ENCODE measurements around the gene FAM20C.

The FAM20C gene

DNA sequence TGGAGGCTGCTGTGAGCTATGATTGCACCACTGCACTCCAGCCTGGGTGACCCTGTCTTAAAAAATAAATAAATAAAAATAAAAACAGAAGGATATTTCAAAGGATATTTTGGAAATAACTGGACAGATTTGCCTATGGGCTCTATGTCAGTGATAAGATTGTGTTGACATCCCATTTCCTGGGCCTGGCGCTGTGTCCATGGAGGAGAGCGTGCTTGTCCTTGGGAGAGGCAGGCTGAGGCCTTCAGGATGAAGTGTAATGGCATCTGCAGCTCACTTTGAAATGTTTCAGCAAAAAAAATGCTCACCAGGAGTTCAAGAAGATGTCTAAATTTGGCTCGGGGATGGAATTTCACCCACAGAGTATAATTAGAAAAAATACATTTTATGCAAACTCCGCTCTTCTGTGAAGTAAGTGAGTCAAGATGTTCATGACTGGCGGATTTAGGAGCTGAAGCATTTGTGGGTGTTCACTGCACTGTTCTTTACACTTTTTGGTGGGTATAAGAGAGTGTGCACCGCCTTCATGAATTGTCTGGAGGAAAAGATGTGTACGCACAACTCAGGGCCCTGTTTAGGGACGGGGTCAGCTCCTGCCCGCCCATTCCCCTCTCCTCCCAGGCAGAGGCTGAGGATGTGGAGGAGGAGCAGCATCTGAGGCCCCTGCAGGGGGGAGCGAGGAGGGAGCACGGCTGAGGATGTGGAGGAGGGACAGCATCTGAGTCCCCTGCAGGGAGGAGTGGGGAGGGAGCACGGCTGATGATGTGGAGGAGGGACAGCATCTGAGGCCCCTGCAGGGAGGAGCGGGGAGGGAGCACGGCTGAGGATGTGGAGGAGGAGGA, 79.1 kb downstream of the FAM20C start:
- DNase-seq (ENCODE audit: low read depth in 2 of 2), result no peak

DNA sequence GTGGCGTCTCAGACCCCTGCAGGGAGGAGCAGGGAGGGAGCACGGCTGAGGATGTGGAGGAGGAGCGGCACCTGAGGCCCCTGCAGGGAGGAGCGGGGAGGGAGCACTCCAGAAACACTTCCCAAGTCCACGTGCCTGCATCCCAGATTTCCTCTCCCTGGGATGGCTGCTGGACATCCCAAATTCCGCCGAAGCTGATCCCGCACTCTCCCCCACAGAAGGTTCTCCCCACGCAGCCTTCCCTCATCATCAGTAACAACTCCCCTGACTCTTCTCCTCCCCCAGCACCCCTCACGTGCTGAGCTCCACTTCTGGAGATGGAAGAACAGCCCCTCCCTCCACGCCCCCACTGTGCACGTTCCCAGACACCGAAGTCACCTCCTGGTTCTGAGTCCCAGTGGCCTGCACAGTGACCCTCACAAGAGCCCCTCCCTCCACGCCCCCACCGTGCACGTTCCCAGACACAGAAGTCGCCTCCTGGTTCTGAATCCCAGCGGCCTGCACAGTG, 79.8 kb downstream of the FAM20C start:
- no peak for DNase-seq (ENCODE audit: low read depth in 2 of 2)

DNA sequence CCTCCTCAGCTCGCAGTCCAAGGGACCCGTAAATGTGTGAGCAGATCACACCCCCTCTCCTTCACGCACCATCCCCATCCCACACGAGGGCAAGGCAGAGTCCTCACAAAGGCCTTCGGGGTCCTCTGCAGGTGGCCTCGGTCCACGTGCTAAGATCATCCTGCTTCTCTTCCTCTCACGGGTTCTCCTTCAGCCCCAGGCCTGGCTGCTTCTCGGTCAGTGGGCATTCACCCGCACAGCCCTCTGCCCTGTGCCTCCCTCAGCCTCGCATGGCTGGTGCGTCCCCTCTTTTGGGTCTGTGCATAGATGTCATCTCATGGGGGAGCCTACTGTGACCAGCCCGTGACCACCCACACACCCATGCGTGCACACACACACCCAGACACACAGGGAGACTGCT, 80.3 kb downstream of the FAM20C start:
- DNase-seq (ENCODE audit: low read depth in 2 of 2), result no peak

DNA sequence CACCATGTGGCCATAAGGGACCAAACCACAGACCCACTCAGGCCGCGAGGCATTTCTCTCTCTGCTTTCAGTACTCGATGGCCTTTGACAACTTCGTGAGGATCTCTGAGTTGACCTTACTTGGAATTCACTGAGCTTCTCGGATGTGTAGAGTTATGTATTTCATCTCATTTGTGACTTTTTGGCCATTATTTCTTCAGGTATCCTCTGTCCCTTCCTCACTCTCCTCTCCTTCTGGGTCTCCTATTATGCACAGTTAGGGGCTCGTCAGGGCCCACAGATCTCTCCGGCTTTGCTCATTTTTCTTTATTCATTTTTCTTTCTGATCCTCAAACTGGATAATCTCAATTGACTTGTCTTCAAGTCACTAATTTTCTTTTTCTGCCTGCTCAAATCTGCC, 81.0 kb downstream of the FAM20C start:
- DNase-seq (ENCODE audit: low read depth in 2 of 2), result no peak

DNA sequence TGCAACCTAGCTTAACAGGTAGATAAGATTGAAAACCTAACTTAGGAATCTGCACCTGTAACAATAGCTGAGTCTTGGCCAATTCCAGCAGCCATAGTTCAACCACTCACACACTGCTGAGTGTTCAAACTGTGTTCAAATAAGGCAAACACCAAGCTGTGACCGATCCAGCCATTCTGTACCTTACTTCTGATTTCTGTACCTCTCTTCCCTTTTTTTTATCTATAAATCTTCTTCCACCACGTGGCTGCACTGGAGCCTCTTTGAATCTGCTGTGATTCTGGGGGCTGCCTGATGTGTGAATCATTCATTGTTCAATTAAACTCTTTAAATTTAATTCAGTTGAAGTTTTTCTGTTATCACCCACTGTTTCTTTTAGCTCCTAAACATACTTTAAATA, 81.9 kb downstream of the FAM20C start:
- no peak for DNase-seq (ENCODE audit: low read depth in 2 of 2)

DNA sequence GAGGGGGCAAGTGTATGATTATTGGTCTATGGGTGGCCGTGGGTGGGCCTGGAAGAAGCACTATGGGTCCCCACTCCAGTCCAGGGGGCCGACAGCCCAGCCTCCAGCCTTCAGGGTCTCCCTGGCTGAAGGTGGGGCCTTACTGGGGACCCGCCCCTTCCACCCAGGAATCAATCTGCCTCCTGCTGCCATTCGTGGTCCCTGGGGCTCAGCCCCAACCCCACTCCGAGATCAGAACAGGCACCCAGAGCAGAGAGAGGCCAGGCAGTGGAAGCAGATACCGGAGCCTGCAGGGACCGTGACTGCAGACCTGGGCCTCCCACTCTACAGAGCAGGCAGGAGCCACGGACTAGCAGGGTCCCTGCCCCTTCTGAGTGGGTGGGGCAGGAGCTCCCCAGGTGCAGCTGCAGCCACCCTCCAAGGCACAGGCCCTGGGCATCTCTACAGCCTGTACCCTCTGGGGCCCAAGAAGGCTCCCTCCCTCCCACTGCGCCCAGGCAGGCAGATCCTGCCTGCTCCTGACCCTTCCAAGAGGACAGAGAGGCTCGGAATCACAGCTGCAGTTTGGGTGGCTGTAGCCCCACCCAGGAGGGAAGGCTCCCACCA, 84.0 kb downstream of the FAM20C start:
- DNase-seq (ENCODE audit: low read depth in 2 of 2), result no peak

DNA sequence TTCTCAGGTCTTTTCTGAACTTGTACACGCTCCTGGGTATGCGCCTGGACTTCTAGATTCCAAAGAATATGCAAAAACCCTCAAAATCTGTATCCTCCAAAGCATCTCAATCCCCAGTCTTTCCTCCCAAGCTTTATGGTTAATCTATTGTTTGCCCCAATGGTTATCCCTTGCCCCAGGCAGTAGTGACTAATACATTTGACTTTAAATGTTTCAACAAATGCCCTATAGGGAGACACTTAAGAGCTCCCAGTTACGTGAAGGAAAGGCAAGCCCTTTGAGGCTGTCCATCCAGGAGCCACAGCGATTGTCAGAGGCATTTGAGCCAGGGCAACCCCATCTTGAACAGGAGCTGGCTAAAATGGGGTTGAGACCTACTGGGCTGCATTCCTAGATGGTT, 84.9 kb downstream of the FAM20C start:
- no peak for DNase-seq (ENCODE audit: low read depth in 2 of 2)

DNA sequence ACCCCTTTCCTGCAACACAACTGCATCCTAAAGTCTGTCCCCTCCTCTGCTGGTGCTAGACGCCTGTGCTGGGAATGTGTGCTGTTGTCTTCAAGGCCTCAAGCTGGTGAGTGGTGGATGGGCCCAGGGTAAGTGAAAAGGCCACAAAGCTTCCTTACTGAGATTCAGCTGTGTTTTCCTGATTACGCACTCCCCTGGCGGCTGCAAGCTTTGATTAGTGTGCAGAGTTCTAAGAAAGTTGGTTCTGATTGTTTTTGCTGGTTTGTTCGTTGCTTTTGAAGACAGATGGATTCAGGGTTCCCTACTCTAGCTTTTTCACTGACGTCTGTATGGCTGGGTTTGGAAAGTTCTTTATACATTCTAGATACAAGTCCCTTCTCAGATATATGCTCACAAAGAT, 85.7 kb downstream of the FAM20C start:
- DNase-seq (ENCODE audit: low read depth in 2 of 2), result no peak

DNA sequence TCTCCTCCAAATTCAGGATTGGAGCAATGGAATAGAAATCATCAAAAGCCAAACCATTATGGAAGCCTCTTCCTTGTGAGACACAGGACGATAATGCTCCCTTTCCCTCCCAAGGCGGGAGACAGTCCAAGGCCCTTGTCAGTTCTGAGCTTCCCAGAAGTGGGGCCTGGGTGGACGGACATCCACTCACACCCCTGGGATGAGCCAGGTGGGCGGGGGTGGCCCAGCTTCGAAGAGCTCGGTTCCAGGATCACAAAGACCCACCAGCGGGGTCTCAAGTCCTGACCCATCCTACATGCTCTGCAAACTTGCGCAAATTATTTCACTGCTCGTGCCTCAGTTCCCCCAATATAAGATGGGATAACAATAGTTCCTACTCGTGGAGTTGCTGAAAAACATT, 87.5 kb downstream of the FAM20C start:
- DNase-seq (ENCODE audit: low read depth in 2 of 2), result no peak

DNA sequence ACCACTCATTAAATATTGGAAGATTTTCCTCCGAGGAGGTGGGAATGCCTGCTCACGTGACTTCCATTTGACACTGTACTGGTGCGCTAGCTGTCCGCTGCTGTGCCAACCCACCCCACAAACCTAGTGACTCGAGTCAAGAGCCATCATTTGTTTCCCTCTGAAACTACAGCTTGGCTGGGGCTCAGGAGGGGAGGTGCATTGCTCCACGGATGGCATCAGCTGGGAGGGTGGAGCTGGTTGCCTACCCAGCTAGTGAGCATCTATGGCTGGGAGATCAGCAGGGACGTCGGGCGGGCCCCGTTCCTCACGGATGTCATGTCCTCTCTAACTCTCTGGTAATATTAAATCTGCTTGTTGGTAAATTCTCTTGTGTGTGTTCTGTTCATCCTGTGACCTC, 88.1 kb downstream of the FAM20C start:
- no peak for DNase-seq (ENCODE audit: low read depth in 2 of 2)

DNA sequence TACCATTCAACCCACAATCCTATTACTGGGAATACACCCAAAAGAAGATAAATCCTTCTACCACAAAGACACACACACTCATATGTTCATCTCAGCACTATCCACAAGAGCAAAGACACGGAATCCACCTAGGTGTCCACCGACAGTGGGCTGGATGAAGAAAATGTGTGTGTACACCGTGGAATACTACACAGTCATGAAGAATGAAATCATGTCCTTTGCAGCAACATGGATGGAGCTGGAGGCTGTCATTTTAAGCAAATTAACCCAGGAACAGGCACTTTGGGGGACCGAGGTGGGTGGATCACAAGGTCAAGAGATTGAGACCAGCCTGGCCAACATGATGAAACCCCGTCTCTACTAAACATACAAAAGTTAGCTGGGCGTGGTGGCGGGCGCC, 89.3 kb downstream of the FAM20C start:
- no peak for DNase-seq (ENCODE audit: low read depth in 2 of 2)

DNA sequence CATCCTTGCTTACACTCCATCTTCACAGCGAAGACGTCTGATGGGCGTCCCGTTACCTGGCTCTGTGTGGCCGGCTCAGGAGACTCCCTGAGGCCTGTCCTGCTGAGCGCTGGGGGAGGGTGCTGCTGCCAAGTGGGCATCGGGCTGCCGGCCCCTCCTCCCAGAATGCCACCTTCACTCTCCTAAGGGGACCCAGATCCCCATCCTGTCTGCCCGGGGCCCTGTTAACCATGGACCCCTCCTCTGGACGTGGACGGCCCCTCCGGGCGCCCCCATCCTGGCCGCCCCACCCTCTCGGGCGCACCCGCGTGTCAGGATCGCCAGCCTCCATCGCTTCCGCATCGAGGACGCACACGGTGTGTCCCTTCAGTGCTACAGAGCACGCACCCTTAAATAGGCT, 90.2 kb downstream of the FAM20C start:
- DNase-seq (ENCODE audit: low read depth in 2 of 2), result no peak

DNA sequence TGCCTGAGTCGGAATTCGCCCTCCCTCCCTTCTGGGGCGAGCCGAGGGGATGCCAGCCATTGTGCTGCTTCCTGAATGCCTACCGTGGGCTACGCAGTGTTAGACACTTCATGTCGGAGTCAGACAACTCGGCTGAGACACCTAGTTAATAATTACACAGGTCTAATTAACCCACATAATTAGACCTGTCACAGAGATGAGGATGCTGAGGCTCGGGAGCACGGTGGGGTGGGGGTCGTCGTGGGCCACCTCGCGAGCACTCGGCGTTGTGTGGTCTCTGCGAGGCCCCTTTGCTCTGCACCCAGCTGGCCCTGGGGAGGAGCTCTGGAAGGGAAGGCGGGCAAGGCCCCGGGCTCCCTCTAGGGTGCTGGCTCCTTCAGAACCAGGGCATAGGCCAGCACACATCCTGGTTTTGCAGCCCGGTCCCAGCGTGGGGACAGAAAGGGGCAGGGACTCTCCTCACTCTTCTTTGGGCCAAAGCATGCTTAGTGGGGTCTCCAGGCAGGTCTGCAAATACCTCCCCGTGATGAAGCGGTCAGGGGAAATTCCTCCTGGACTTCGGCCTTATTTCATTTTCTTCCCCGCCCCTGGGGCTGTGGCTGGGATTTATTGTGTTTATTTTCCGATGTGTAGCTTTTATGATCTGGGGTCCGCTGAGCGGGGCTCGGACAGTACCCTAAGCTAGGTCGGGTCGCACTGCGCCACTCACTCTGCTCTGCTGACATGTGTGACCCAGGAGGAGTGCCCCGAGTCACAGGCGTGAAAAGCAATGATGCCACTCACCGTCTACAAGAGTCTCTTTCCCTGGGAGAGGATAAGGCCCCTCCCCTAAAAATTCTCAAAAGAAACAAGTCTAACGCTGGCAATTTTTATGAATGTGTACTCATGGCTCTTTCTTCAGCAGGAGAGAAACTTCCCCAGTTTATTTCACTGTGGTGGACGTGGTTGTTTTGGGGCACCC, 92.7 kb downstream of the FAM20C start:
- no peak for DNase-seq (ENCODE audit: low read depth in 2 of 2)

DNA sequence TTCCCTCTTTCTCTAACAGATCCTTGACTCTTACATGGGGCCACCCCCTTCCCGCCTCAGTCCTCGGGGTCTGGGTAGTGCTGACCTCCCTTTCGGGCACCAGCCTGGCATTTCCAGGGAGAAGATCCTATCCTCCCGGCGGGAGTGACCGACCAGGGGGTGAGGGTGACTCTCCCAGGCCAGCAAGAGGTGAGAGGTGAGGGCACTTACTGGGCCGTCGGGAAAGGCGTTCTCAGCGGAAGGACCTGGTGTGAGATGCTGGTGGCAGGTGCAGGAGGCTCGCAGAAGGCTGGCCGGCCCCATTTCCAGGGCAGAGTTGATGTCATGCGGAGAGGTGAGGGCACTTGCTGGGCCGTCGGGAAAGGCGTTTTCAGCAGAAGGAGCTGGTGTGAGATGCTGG, 93.4 kb downstream of the FAM20C start:
- no peak for DNase-seq (ENCODE audit: low read depth in 2 of 2)

DNA sequence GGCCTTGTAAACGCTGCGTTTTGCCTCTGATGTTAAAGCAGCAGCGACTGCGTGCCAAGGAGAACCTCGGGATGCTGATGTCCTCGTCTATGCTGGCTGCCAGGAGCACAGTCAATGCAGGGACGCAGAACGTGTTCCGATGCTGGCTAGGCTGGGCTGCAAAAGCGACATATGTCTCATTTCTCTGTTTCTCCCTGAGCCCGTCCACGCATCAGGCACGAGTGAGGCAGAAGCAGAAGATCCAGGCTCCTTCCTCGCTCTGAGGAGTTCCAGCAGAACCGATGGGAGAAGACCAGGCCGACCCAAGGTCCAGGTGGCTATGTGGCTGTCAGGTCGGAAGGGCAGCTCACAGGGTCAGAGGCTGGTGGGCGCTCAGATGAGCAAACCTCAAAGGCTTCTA, 93.9 kb downstream of the FAM20C start:
- no peak for DNase-seq (ENCODE audit: low read depth in 2 of 2)

DNA sequence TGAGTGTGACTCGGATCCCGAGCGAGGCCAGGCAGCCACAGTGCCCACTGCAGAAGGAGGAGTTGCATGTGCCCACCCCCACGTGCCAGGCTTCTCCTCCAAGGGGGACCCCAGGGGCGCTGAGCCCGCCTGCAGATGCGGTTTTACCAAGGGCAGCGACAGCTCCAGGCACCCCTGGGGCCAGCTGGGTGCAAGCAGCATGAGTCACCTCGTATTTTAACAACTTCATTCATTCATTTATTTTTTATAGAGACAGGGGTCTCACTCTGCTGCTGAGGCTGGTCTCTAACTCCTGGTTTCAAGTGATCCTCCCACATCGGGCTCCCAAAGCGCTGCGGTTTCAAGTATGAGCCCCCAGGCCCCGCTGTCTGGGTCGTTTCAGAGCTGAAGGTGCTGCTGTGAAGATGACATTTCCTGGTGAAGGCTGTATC, 96.3 kb downstream of the FAM20C start:
- DNase-seq (ENCODE audit: low read depth in 2 of 2), result no peak

DNA sequence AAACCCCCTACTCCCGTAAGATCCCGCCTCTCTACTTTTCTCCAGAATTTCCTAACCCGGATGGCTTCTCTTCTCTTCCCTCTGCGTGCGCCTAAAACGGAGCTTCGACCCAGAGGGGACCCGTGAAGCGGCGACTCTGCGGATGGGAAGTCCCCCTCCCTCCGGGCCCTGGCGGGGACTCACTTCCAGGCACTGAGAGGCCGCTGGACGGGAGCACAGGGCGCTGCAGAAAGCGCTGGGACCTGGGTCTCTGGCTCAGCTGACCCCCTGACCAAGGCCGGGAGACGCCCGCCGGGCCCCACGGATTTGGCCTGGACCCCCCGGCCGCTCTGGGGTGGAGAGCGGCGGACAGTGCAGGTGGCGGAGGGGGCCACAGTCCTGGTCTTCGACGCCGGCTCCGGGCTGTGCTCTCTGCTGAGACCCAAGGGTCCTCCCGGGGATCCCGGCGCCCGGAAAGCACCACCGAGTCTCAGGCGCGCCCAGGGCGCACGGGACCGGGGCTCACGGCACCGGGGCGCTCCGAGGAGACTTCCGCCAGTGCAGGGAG, 96.9 kb downstream of the FAM20C start:
- no peak for DNase-seq (ENCODE audit: low read depth in 2 of 2)

DNA sequence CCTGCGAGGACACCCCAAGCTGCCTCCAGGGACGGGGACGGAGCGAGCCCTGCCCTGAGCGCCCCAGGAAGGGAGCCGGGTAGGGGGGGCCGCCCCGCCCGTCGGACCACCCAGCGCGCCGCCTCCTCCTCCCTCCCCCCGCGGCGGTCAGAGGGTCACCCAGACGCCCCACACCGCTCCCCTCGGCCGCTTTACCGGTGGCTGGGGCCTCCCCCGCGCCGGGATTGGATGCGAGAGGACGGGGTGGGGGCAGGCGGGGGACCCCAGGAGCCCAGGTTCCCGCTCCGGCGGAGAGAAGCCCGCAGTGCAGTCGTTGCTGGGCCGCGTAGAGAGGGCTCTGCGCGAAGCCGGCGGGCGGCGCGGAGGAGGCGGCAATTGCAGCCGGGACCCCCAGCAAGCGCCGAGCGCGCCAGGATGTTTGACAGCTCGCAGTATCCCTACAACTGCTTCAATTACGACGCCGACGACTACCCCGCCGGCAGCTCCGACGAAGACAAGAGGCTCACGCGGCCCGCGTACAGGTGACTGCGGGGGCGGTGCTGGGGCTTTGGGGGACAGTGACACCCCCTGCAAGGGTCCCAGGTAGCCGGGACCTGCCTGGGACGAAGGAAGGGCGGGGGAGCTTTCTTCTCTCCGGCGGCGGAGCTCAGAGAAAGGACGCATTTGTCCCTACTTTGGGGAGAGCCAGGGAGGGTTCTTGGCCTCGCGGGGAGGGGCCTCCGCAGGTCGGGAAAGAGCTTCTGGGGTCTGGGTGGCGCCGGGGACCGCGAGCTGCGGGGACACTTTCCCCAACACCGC, 97.6 kb downstream of the FAM20C start, which contains the start of gene FOXL3:
Gene FOXL3 (plus strand): TSS at position 415 of the 798 bp plus-strand sequence. CDS start 0 bp downstream, at position 415.
- no peak for DNase-seq (ENCODE audit: low read depth in 2 of 2)

DNA sequence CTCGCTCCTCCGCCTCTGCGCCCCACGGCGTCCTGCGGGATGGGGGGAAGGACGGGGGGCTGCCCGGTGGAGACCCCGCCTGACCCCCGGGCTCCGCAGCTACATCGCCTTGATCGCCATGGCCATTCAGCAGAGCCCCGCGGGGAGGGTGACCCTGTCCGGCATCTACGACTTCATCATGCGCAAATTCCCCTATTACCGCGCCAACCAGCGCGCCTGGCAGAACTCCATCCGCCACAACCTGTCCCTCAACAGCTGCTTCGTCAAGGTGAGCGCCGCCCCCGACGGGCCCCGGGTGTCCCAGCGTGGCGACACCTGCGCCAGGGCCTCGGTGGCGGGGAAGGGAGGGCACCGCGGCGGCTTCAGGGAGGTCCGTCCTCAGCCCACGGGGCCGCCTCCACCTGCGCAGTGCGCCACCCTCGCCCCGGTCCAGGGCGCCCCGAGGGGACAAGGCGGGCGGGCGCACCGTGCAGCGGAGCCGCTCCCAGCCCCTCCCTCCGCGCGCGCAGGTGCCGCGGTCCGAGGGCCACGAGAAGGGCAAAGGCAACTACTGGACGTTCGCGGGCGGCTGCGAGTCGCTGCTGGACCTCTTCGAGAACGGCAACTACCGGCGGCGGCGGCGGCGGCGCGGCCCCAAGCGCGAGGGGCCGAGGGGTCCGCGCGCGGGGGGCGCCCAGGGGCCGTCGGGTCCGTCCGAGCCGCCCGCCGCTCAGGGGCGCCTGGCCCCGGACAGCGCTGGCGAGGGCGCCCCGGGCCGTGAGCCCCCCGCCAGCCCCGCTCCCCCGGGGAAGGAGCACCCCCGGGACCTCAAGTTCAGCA, 98.4 kb downstream of the FAM20C start:
- no peak for DNase-seq (ENCODE audit: low read depth in 2 of 2)

Data from stimulated activated CD4-positive, alpha-beta T cell treated with anti-CD3 and anti-CD28 coated beads, Interleukin-1b, Interleukin-23, amount 100 ng/mL, for 1 hour (primary cell).